SU-DHL-6 (cell line): ENCODE results near the gene BHLHE23.

Experiments used
- H2AFZ ChIP-seq: fragments of 200-600 bp; sonication (generic); 2 replicates; pipeline ENCODE4 v1.6.1; 2014; ENCODE audit warnings: low read depth, mild to moderate bottlenecking, moderate library complexity, mixed read lengths, antibody characterized with exemption, low read length; ENCODE audit not compliant: severe bottlenecking
- H3F3A ChIP-seq: fragments of 200-600 bp; shearing (Covaris generic); 2 replicates; pipeline ENCODE4 v1.6.0; 2016; ENCODE audit warnings: antibody characterized with exemption, mild to moderate bottlenecking; ENCODE audit not compliant: insufficient read depth
- H3K27ac ChIP-seq: fragments of 200-600 bp; sonication (generic); 2 replicates; pipeline ENCODE4 v1.5.1; 2016; ENCODE audit warnings: low read depth, mild to moderate bottlenecking, low read length, moderate library complexity, mixed read lengths
- H3K27me3 ChIP-seq: fragments of 200-600 bp; sonication (generic), shearing (Covaris generic); 2 replicates; pipeline ENCODE4 v1.6.0; 2014; ENCODE audit warnings: mild to moderate bottlenecking, low read length
- H3K36me3 ChIP-seq: fragments of 200-600 bp; sonication (generic); 2 replicates; pipeline ENCODE4 v1.6.1; 2014; ENCODE audit warnings: mild to moderate bottlenecking, low read length, mixed read lengths
- H3K4me2 ChIP-seq: fragments of 300-600, 200-600 bp; shearing (Covaris generic), sonication (generic); 2 replicates; pipeline ENCODE4 v1.6.0; 2014; ENCODE audit warnings: low read length, low read depth, mild to moderate bottlenecking; ENCODE audit not compliant: poor library complexity, severe bottlenecking
- H3K4me3 ChIP-seq: fragments of 200-600 bp; sonication (generic); 2 replicates; pipeline ENCODE4 v1.5.1; 2014; ENCODE audit warnings: antibody characterized with exemption, low read length, mild to moderate bottlenecking, mixed read lengths; ENCODE audit not compliant: insufficient read depth, poor library complexity, severe bottlenecking
- H3K79me2 ChIP-seq: fragments of 200-600 bp; sonication (generic); 2 replicates; pipeline ENCODE4 v1.6.1; 2014; ENCODE audit warnings: mild to moderate bottlenecking, low read length, moderate library complexity; ENCODE audit not compliant: insufficient read depth
- H3K9ac ChIP-seq: fragments of 200-600 bp; sonication (generic); 2 replicates; pipeline ENCODE4 v1.7.0; 2014; ENCODE audit warnings: mild to moderate bottlenecking, low read length
- H3K9me2 ChIP-seq: fragments of 200-600 bp; sonication (generic); replicated peaks from 2 replicates; pipeline ENCODE4 v1.6.1; 2014; ENCODE audit warnings: low read length; ENCODE audit not compliant: insufficient read depth
- H3K9me3 ChIP-seq: fragments of 200-600 bp; sonication (generic); 2 replicates; pipeline ENCODE4 v1.6.1; 2014; ENCODE audit warnings: low read length, mixed read lengths; ENCODE audit not compliant: insufficient read depth
- H4K20me1 ChIP-seq: fragments of 200-600 bp; sonication (generic); 2 replicates; pipeline ENCODE4 v1.6.1; 2014; ENCODE audit warnings: low read depth, mild to moderate bottlenecking, antibody characterized with exemption, low read length, moderate library complexity, mixed read lengths
- EZH2phosphoT487 ChIP-seq: fragments of 200-600 bp; sonication (generic), shearing (Covaris generic); conservative IDR thresholded peaks from 2 replicates; pipeline ENCODE4 v1.6.1; 2018; ENCODE audit warnings: mild to moderate bottlenecking, antibody characterized with exemption, low read length, moderate library complexity, mixed read lengths
- TF ChIP-seq, protein P1 (sequence below): fragments of 200-600 bp; sonication (generic); IDR thresholded peaks from one replicate; pipeline ENCODE4 v1.5.1; 2017; ENCODE audit warnings: antibody characterized with exemption, mild to moderate bottlenecking, low read length, moderate library complexity; ENCODE audit not compliant: insufficient read depth, poor library complexity, severe bottlenecking

BHLHE23 gene

DNA sequence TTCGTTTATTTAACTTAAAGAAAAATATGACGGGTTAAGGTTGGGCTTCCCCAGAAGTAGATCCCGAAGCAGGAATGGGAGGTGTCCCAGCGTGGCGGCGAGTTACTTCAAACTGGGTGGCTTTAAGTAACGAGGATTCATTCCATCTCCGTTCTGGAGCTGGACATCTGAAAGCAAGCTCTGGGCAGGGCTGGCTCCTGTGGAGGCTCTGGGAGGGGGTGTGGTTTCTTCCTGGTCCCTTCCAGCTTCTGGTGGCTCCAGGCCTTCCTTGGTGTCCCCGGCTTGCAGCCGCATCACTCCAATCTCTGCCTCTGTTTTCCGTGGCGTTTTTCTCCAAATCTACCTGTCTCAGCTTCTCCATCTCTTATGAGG is 47.3 kb upstream of the BHLHE23 start:
- Histone ChIP-seq H3F3A (no peaks in the 10 kb centered on the region), H3K9me3 (no peaks in the 10 kb centered on the region; the same call in 1 of the 2 replicates), H3K9ac (no peak overlapping the region), H3K27me3 (no peaks in the 10 kb centered on the region), H3K4me3 (no peak overlapping the region), H3K27ac (no peak overlapping the region), H3K9me2 (no peaks in the 10 kb centered on the region), H4K20me1 (no peaks in the 10 kb centered on the region), H3K36me3 (no peaks in the 10 kb centered on the region), H2AFZ (no peak overlapping the region), H3K79me2 (no peaks in the 10 kb centered on the region), H3K4me2 (no peak overlapping the region)
- no peak for TF ChIP-seq EZH2phosphoT487
- TF ChIP-seq, protein P1, sequence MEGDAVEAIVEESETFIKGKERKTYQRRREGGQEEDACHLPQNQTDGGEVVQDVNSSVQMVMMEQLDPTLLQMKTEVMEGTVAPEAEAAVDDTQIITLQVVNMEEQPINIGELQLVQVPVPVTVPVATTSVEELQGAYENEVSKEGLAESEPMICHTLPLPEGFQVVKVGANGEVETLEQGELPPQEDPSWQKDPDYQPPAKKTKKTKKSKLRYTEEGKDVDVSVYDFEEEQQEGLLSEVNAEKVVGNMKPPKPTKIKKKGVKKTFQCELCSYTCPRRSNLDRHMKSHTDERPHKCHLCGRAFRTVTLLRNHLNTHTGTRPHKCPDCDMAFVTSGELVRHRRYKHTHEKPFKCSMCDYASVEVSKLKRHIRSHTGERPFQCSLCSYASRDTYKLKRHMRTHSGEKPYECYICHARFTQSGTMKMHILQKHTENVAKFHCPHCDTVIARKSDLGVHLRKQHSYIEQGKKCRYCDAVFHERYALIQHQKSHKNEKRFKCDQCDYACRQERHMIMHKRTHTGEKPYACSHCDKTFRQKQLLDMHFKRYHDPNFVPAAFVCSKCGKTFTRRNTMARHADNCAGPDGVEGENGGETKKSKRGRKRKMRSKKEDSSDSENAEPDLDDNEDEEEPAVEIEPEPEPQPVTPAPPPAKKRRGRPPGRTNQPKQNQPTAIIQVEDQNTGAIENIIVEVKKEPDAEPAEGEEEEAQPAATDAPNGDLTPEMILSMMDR: no peak

DNA sequence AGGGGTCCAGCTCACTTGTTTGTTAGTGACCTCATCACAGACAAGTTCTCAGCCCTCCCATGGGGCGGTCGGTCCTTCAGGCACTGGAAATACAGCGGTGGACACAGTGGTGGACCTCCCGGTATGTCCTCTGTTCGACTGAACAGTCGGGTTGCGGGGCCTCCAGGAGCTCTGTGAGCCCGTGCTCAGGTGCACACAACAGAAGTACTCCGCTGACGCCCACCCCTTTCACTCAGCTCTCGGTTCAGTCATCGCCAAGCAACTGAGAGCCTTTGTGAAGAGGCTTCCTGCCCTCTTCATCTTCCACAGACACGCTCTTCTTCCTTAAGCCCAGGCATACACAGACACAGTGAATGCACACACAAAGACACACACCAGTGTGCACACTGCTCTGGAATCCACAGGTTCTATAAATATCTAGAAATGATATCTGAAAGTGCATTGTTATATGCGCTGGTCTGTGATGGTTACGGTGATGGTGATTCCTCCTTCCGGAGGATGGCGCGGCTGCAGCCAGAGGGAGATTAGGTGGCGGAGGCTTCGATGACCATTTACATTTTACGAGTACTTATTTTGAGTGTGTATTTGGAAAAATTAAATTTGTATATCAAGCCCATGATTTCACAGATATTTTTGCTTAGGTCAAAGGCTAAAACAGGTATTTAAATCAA is 46.8 kb upstream of the BHLHE23 start:
- Histone ChIP-seq H3K9me3 (no peaks in the 10 kb centered on the region; the same call in 1 of the 2 replicates), H3K79me2 (no peaks in the 10 kb centered on the region), H3K36me3 (no peaks in the 10 kb centered on the region), H3K27ac (no peak overlapping the region), H2AFZ (no peak overlapping the region), H3K9ac (no peak overlapping the region), H4K20me1 (no peaks in the 10 kb centered on the region), H3K4me3 (no peak overlapping the region), H3F3A (no peaks in the 10 kb centered on the region), H3K4me2 (no peak overlapping the region), H3K9me2 (no peaks in the 10 kb centered on the region), H3K27me3 (no peaks in the 10 kb centered on the region)
- TF ChIP-seq, protein P1: no peak
- no peak for TF ChIP-seq EZH2phosphoT487

DNA sequence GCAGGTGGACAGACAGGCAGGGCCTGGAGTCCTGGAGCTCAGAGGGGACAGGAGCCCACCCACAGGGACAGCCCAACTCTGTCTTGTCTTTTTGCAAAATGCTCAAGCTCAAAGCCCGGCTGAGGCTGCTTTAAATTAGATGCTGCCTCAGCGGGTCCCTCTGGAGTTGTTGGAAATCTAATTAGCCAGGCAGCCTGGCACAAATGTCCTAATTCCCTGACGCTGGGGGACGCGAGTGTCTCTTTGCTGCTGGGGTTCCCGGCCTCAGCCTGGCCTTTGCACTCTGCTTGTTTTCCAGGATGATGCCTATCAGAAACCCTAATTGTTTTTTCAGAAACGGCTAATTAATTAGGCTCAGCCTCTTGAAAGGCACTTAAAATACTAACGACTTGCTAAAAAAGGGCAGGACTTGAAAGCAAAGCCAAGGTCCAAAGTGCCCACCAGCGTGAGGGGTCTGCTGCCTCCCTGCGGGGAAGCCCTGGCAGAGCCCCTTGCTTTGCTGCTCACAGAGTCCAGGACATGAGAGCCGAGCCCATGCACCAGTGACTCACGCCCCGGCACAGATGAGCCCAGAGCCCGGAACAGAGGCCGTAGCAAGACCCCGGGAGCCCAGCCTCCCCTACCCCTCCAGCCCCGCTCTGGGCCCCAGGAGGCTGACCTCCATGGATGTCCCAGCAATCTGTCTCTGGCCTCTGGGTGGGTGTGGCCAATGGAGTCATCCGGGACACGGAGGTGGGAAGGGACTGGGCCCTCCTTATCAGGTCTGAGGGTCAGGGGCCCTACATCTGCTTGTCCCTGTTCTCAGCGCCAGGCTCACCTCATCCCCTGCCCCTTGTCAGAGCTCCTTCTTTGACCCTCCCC is 46.0 kb upstream of the BHLHE23 start:
- Histone ChIP-seq H3K9me3 (no peaks in the 10 kb centered on the region; the same call in 1 of the 2 replicates), H3F3A (no peaks in the 10 kb centered on the region), H2AFZ (no peak overlapping the region), H3K4me2 (no peak overlapping the region), H4K20me1 (no peaks in the 10 kb centered on the region), H3K9ac (no peak overlapping the region), H3K79me2 (no peaks in the 10 kb centered on the region), H3K27ac (no peak overlapping the region), H3K9me2 (no peaks in the 10 kb centered on the region), H3K27me3 (no peaks in the 10 kb centered on the region), H3K36me3 (no peaks in the 10 kb centered on the region), H3K4me3 (no peak overlapping the region)
- TF ChIP-seq EZH2phosphoT487: no peak
- TF ChIP-seq, protein P1: no peak
